Measurements from ENCODE around the gene KRTAP10-10. TPM values are rescaled to one million over a fixed set of nuclear protein-coding genes. Genes with fewer than 3 reads are reported as not detected.

KRTAP10-10 gene
- total and polyA plus RNA-seq, 2 of the 8 experiments (the other 6 are each of a cell fraction or from before 2014, with no cell fraction given): not detected

DNA sequence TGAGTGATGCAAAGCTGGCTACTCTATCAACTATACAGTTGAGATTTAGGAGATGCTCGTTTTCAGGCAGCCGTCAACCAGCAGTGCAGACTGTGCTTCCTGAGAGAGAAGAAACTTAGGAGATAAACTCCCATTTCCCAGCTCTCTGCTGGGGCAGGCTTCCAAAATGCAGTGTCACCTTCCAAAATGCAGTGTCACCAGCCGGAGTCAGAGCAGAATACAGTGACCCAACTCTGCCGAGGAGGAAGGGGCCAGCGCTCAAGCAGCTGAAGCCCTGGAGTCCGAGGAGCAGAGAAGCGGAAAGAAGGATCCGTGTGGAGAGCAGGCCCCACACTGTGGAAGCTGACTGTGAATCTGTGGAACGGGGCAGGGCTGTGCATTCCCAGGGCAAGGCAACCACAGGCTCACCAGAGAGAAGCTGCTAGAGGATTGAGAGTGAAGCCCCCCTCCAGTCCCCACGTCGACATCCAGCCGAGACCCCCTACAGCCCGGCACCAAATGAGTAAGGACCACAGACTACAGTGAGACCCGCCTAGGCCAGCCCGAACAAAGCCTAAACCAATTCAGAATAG is 45.5 kb downstream of the KRTAP10-10 start:
- H4K91ac ChIP-seq (replicated peaks; ENCODE audit: insufficient read length, low read length): no peak overlapping the region
- WGBS, 2 experiments (ENCODE audit: extremely low coverage in 1 of 2, insufficient coverage in 1 of 2, insufficient read length in 1 of 2, insufficient replicate concordance in 2 of 2, low coverage in 1 of 2, low lambda C conversion rate in 2 of 2, missing lambda C conversion rate in 1 of 2): 95% methylated on average over 15 of the region's 15 CpGs; no CpG with 5 or more reads in 1 of the 2 experiments

More for the DNA sequence above, 45.5 kb downstream of the KRTAP10-10 start:
- Histone ChIP-seq H2AFZ (ENCODE audit: low read length) (no peak overlapping the region), H3K23ac (ENCODE audit: insufficient read length) (no peak overlapping the region), H2BK120ac (replicated peaks; ENCODE audit: low read depth, low read length) (no peak overlapping the region), H4K20me1 (replicated peaks in 1 of 2; ENCODE audit: control insufficient read depth in 1 of 2, insufficient read depth in 2 of 2, low read length in 2 of 2) (no peaks in the 10 kb centered on the region), H3K27ac (ENCODE audit: low read depth, low read length) (no peak overlapping the region), H2AK5ac (ENCODE audit: low read depth, low read length) (no peak overlapping the region), H3K79me1 (ENCODE audit: low read depth, low read length) (no peaks in the 10 kb centered on the region), H2BK5ac (ENCODE audit: low read depth, low read length) (no peak overlapping the region), H2BK20ac (ENCODE audit: low read length) (no peak overlapping the region), H3K4me3 (ENCODE audit: extremely low read depth in 1 of 4, insufficient read depth in 2 of 4, low read depth in 3 of 4, low read length in 4 of 4) (no peak overlapping the region), H3K9me3 (ENCODE audit: insufficient read depth in 2 of 2, low read depth in 1 of 2, low read length in 1 of 2) (no peaks in the 10 kb centered on the region), H2BK15ac (ENCODE audit: low read length) (0 out of 2 replicates have a peak overlapping the region, but pooled peaks have one; percentile 46), H3K79me2 (ENCODE audit: control insufficient read depth in 1 of 2, insufficient read depth in 2 of 2, low read length in 2 of 2) (no peaks in the 10 kb centered on the region), H4K5ac (ENCODE audit: insufficient read length, low read depth, low read length) (no peak overlapping the region), H3K4ac (replicated peaks; ENCODE audit: insufficient read length, low read depth, low read length) (no peak overlapping the region), H3K23me2 (ENCODE audit: low read depth, low read length) (no peaks in the 10 kb centered on the region), H3K9ac (replicated peaks in 1 of 4; ENCODE audit: extremely low read depth in 1 of 4, low read depth in 3 of 4, low read length in 3 of 4) (no peak overlapping the region), H3K4me1 (replicated peaks in 1 of 4; ENCODE audit: control insufficient read depth in 3 of 4, insufficient read depth in 4 of 4, low read length in 3 of 4) (peaks cover 5 to 11% (median 8%) of the 10 kb centered on the region in 4 experiments), H3K18ac (ENCODE audit: extremely low read depth, low read length) (no peak overlapping the region; the same call in 1 of the 2 replicates), H3K4me2 (ENCODE audit: insufficient read depth in 1 of 2, low read depth in 2 of 2, low read length in 2 of 2) (no peak overlapping the region), H3K56ac (replicated peaks; ENCODE audit: insufficient read length, low read depth, low read length) (no peak overlapping the region), H2BK12ac (ENCODE audit: low read depth, low read length) (0 out of 2 replicates have a peak overlapping the region, but pooled peaks have one; percentile 27), H3K36me3 (ENCODE audit: control insufficient read depth in 2 of 4, insufficient read depth in 4 of 4, low read length in 3 of 4) (0 out of 8 replicates have a peak, but pooled peaks cover 0 to 1% (median 0%) of the 10 kb centered on the region in 4 experiments), H3K14ac (ENCODE audit: insufficient read length) (no peak overlapping the region), H3K27me3 (replicated peaks in 1 of 4; ENCODE audit: control insufficient read depth in 3 of 4, extremely low read depth in 1 of 4, insufficient read depth in 3 of 4, low read length in 3 of 4) (no peaks in the 10 kb centered on the region), H4K8ac (ENCODE audit: extremely low read depth, insufficient read depth, low read length) (no peak overlapping the region)
- CTCF ChIA-PET (ENCODE audit: partially characterized antibody): interaction anchor here (0.6 to 1.5 kb wide), 3 partner anchors 8 to 894 kb away, joined by 3 read pairs; partner anchors contain the start of gene KRTAP10-12
- TF ChIP-seq NANOG (IDR thresholded peaks at IDR 0.05; ENCODE audit: insufficient read depth, low read depth, low read length, poor library complexity, severe bottlenecking): no peak
- TF ChIP-seq CEBPB (IDR thresholded peaks at IDR 0.05; ENCODE audit: low read depth, low read length): no peak
- TF ChIP-seq MAFK (IDR thresholded peaks at IDR 0.05; ENCODE audit: low read depth, low read length): peak; percentile 10; the same call in 1 of the 2 replicates
- TF ChIP-seq KDM4A (IDR thresholded peaks at IDR 0.05; ENCODE audit: low read depth, low read length, severe bottlenecking): no peak
- TF ChIP-seq CHD1 (IDR thresholded peaks at IDR 0.05; ENCODE audit: low read depth, low read length): no peak
- no peak for TF ChIP-seq RAD21 (IDR thresholded peaks at IDR 0.05 in 1 of 2, conservative IDR thresholded peaks at IDR 0.05 in 1 of 2; ENCODE audit: low read depth in 2 of 2, low read length in 2 of 2)
- TF ChIP-seq, protein P1, sequence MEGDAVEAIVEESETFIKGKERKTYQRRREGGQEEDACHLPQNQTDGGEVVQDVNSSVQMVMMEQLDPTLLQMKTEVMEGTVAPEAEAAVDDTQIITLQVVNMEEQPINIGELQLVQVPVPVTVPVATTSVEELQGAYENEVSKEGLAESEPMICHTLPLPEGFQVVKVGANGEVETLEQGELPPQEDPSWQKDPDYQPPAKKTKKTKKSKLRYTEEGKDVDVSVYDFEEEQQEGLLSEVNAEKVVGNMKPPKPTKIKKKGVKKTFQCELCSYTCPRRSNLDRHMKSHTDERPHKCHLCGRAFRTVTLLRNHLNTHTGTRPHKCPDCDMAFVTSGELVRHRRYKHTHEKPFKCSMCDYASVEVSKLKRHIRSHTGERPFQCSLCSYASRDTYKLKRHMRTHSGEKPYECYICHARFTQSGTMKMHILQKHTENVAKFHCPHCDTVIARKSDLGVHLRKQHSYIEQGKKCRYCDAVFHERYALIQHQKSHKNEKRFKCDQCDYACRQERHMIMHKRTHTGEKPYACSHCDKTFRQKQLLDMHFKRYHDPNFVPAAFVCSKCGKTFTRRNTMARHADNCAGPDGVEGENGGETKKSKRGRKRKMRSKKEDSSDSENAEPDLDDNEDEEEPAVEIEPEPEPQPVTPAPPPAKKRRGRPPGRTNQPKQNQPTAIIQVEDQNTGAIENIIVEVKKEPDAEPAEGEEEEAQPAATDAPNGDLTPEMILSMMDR (IDR thresholded peaks at IDR 0.05; ENCODE audit: control extremely low read depth in 1 of 3, insufficient read depth in 1 of 3, low read depth in 1 of 3, low read length in 3 of 3): no peak
- no peak for TF ChIP-seq BRCA1 (IDR thresholded peaks at IDR 0.05; ENCODE audit: low read depth, low read length)
- peak; percentile 90 for TF ChIP-seq BACH1 (IDR thresholded peaks at IDR 0.05; ENCODE audit: low read length)
- no peak for TF ChIP-seq SUZ12 (IDR thresholded peaks at IDR 0.05; ENCODE audit: low read length)
- DNase-seq (ENCODE audit: low read depth in 1 of 2, low spot score in 2 of 2) (no peak), FAIRE-seq (no peak)
- POLR2A ChIA-PET (ENCODE audit: partially characterized antibody): interaction anchor here (0.7 to 1.5 kb wide), 3 partner anchors 9 to 146 kb away, joined by 3 to 5 read pairs (median 3); no protein-coding TSS in a partner anchor

Data from H1 (cell line).